Thymus (tissue), 11 donors: ENCODE measurements around the gene EPHB2. TPM values are rescaled to one million over a fixed set of nuclear protein-coding genes. Genes with fewer than 3 reads are reported as not detected.
A peak's percentile ranks its signal among the peaks of the same experiment; 100 is the strongest.

ENCODE experiments used
- DNase-seq, 9 donors: peaks; one replicate each; pipeline ENCODE4 v3.0.0-alpha.2; 2013; ENCODE audit warnings: low spot score in 9 of 9, low read depth in 6 of 9, missing footprints in 1 of 9
- H3K27ac ChIP-seq, 2 donors: one replicate each; pipeline ENCODE4 v1.5.1; 2013; ENCODE audit warnings: control low read depth in 1 of 2, low read depth in 1 of 2, low read length in 1 of 2, mild to moderate bottlenecking in 1 of 2, moderate library complexity in 1 of 2
- H3K27me3 ChIP-seq, 2 donors: one replicate each; pipeline ENCODE4 v1.5.1; 2013; ENCODE audit warnings: low read length in 1 of 2; ENCODE audit not compliant: control insufficient read depth in 2 of 2, insufficient read depth in 1 of 2
- H3K36me3 ChIP-seq, 2 donors: one replicate each; pipeline ENCODE4 v1.5.1; 2013; ENCODE audit warnings: low read length in 1 of 2, mild to moderate bottlenecking in 1 of 2, moderate library complexity in 1 of 2; ENCODE audit not compliant: control insufficient read depth in 2 of 2, insufficient read depth in 2 of 2
- H3K4me1 ChIP-seq, 2 donors: one replicate each; pipeline ENCODE4 v1.5.1; 2013; ENCODE audit warnings: low read length in 2 of 2; ENCODE audit not compliant: control insufficient read depth in 2 of 2, insufficient read depth in 2 of 2
- H3K4me3 ChIP-seq, 2 donors: one replicate each; pipeline ENCODE4 v1.5.1; 2013; ENCODE audit warnings: low read length in 2 of 2, control low read depth in 1 of 2, mild to moderate bottlenecking in 1 of 2
- H3K9me3 ChIP-seq, 2 donors: one replicate each; pipeline ENCODE4 v1.5.1; 2013; ENCODE audit warnings: low read length in 1 of 2, mild to moderate bottlenecking in 1 of 2; ENCODE audit not compliant: control insufficient read depth in 2 of 2, insufficient read depth in 1 of 2
- WGBS: extraction: QIAGEN DNeasy Blood & Tissue Kit; methylation state at CpG from one replicate; pipeline ENCODE4 v1.1.7; 2013; 5-methylcytosine and 5-hydroxymethylcytosine counted together
- polyA plus RNA-seq: library from polyadenylated mRNA; stranded (reverse); fragments of 200-250 nt; gene quantifications from one replicate; pipeline ENCODE4 v1.2.3, GENCODE V29; 2013
- total RNA-seq: library from RNA; stranded (reverse); fragments of 120-200 nt; gene quantifications from one replicate; pipeline ENCODE4 v1.2.4, GENCODE V29; 2013
- donor health status: healthy.

Gene EPHB2
- total and polyA plus RNA-seq, 2 donors: 1.6 to 2.6 TPM

DNA sequence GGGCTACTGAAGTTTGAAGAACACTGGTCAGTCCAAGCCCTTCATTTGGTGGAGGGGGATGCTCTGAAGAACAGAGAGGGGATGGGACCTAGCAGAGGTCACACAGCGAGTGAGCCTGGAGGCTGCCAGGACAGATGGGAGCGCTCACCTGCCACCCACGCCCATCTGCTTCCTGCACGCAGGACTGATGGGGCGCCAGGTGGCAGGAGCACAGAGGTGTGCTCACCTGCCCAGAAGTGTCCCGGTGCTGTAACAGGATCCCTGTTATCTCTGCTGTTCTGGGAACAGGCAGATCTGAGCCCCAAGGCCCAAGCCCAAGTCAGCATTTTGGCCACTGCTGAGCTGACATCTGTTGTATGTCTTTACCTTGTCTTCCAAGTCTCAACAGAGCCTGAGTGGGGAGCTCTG is 40.5 kb downstream of the EPHB2 start:
- H3K36me3 ChIP-seq: no peaks in the 10 kb centered on the region
- H3K27ac ChIP-seq: peak overlapping the region in 1 of 2 donors; percentile 70
- DNase-seq: peak in 1 of 9 donors; percentile 3
- H3K4me1 ChIP-seq: no peaks in the 10 kb centered on the region
- no peak overlapping the region for H3K4me3 ChIP-seq
- H3K9me3 ChIP-seq: no peaks in the 10 kb centered on the region
- no peaks in the 10 kb centered on the region for H3K27me3 ChIP-seq
- WGBS: 96% methylated on average over 6 of the region's 6 CpGs

- Histone ChIP-seq H3K9me3 (no peaks in the 10 kb centered on the region), H3K27ac (no peak overlapping the region), H3K4me3 (no peak overlapping the region), H3K27me3 (no peaks in the 10 kb centered on the region), H3K36me3 (no peaks in the 10 kb centered on the region), H3K4me1 (no peaks in the 10 kb centered on the region)
- no peak for DNase-seq
- WGBS: 92% methylated on average over 1 of the region's 1 CpG
Measured at GRCh38 chr1:22752339-22752738, 41.7 kb downstream of the EPHB2 start.

DNA sequence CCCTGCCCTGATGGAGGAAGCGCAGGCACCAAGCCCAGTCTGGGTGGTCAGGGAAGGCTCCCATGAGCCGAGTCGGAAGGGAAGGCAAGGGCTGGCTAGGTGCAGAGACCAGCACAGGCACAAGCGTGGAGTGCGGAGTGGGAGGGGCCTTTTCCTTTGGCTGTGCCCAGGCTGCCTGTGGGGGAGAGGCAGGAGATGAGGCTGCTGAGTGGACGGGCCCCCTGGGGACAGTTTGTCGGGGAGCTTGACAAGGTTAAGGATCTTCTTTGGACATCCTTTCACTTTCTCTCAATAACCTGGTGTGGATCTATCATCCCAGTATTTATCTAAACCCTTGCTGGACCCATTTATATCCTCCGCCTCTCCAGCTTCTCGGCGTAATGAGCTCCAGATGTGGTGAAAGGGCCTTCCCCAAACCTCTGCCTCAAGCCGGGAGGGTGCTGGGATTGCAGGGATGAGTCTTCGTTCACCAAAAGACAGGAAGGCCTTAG is 42.9 kb downstream of the EPHB2 start:
- Histone ChIP-seq H3K4me3 (no peak overlapping the region), H3K27me3 (no peaks in the 10 kb centered on the region), H3K9me3 (no peaks in the 10 kb centered on the region), H3K27ac (no peak overlapping the region), H3K4me1 (no peaks in the 10 kb centered on the region), H3K36me3 (no peaks in the 10 kb centered on the region)
- 91% methylated on average over 12 of the region's 12 CpGs for WGBS
- no peak for DNase-seq

GRCh38 chr1:22754106-22754768 is 43.6 kb downstream of the EPHB2 start:
- H3K4me1 ChIP-seq: no peaks in the 10 kb centered on the region
- no peak overlapping the region for H3K4me3 ChIP-seq
- no peaks in the 10 kb centered on the region for H3K36me3 ChIP-seq
- H3K9me3 ChIP-seq: no peaks in the 10 kb centered on the region
- no peak for DNase-seq
- no peak overlapping the region for H3K27ac ChIP-seq
- 91% methylated on average over 10 of the region's 10 CpGs for WGBS
- no peaks in the 10 kb centered on the region for H3K27me3 ChIP-seq

DNA sequence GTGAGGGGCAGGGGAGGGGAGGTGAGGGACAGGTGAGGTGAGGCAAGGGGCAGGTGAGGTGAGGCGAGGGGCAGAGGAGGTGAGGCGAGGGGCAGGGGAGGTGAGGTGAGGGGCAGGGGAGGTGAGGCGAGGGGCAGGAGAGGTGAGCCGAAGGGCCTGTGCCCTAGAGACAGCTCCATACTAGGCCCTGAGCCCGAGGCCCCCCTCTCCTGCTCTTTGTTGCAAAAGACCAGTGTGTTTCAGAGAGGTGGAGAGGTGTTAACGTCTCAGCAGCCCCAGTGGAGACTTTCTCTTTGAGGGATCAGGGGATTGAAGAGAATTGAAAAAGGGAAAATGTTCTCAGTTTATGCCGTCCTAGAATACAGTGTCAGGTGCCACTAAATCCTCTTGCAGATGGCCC is 44.2 kb downstream of the EPHB2 start:
- DNase-seq: no peak
- 85% methylated on average over 7 of the region's 7 CpGs for WGBS
- Histone ChIP-seq H3K27me3 (no peaks in the 10 kb centered on the region), H3K36me3 (no peaks in the 10 kb centered on the region), H3K4me1 (no peaks in the 10 kb centered on the region), H3K9me3 (no peaks in the 10 kb centered on the region), H3K4me3 (no peak overlapping the region), H3K27ac (no peak overlapping the region)

DNA sequence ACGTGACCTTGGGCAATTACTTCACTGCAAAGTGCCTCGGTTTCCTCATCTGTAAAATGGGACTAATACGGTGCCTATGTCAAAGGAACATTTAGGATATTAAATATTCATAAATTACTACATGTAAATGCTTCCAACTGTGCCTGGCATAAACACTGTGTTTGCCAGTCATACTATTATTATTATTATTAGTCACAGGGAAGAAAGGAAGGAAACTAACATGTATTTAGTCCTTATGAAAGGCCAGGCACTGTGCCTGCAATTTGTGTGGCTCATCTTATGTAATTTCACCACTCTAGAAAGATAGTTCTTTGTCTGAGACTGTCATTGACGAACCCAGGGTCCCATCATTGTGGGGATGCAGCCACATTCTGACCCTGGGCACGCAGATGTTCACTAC is 45.0 kb downstream of the EPHB2 start:
- Histone ChIP-seq H3K27ac (no peak overlapping the region), H3K27me3 (no peaks in the 10 kb centered on the region)

GRCh38 chr1:22756125-22756735 is 45.6 kb downstream of the EPHB2 start:
- Histone ChIP-seq H3K9me3 (no peaks in the 10 kb centered on the region), H3K27ac (no peak overlapping the region), H3K4me3 (no peak overlapping the region), H3K27me3 (no peaks in the 10 kb centered on the region), H3K4me1 (no peaks in the 10 kb centered on the region), H3K36me3 (no peaks in the 10 kb centered on the region)
- WGBS: 90% methylated on average over 25 of the region's 25 CpGs
- DNase-seq: no peak

More for the DNA sequence above, 45.0 kb downstream of the EPHB2 start:
- Histone ChIP-seq H3K9me3 (no peaks in the 10 kb centered on the region), H3K4me3 (no peak overlapping the region), H3K36me3 (no peaks in the 10 kb centered on the region), H3K4me1 (no peaks in the 10 kb centered on the region)
- no peak for DNase-seq
- WGBS: 85% methylated on average over 5 of the region's 5 CpGs

DNA sequence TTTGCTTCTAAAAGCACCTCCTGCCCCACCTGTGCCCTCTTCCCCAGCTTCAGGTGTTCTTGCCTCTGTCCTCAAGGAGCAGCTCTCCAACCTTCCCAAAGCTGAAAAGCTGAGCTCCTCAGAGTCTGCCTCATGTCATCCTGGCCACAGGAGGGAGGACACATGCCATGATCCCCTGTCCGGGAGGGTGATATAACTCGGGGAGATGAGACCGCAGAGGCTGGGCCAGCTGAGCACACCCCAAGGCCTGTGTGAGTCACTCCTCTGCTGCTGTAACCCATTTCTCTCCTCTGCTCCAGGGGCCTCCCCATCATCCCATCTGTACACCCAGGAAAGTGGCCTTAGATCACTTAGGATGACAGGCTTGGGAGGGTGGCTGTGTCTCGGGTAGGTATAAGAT is 49.8 kb downstream of the EPHB2 start:
- WGBS: 97% methylated on average over 4 of the region's 4 CpGs

GRCh38 chr1:22761101-22761500 is 50.5 kb downstream of the EPHB2 start:
- no peak for DNase-seq
- no peak overlapping the region for H3K27ac ChIP-seq
- H3K4me3 ChIP-seq: no peak overlapping the region
- 93% methylated on average over 6 of the region's 6 CpGs for WGBS
- no peaks in the 10 kb centered on the region for H3K9me3 ChIP-seq
- no peaks in the 10 kb centered on the region for H3K4me1 ChIP-seq
- no peaks in the 10 kb centered on the region for H3K27me3 ChIP-seq
- no peaks in the 10 kb centered on the region for H3K36me3 ChIP-seq

More for the DNA sequence above, 49.8 kb downstream of the EPHB2 start:
- no peaks in the 10 kb centered on the region for H3K9me3 ChIP-seq
- DNase-seq: no peak
- no peaks in the 10 kb centered on the region for H3K36me3 ChIP-seq
- no peak overlapping the region for H3K27ac ChIP-seq
- no peaks in the 10 kb centered on the region for H3K27me3 ChIP-seq
- no peaks in the 10 kb centered on the region for H3K4me1 ChIP-seq
- H3K4me3 ChIP-seq: no peak overlapping the region
